Measurements from ENCODE around the gene GOLM1.
"Not testable (repeated sequence)": the region's sequence is repeated elsewhere in the genome, so short reads cannot be mapped to it uniquely, and the experiment has no call there.

DNA sequence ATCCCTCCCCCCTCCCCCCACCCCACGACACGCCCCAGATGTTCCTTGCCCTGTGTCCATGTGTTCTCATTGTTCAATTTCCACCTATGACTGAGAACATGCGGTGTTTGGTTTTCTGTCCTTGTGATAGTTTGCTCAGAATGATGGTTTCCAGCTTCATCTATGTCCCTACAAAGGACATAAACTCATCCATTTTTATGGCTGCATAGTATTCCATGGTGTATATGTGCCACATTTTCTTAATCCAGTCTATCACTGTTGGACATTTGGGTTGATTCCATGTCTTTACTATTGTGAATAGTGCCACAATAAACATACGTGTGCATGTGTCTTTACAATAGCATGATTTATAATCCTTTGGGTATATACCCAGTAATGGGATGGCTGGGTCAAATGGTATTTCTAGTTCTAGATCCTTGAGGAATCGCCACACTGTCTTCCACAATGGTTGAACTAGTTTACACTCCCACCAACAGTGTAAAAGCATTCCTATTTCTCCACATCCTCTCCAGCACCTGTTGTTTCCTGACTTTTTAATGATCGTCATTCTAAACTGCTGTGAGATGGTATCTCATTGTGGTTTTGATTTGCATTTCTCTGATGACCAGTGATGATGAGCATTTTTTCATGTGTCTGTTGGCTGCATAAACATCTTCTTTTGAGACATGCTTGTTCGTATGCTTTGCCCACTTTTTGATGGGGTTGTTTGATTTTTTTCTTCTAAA is 51.2 kb downstream of the GOLM1 start:
- TF ChIP-seq DNMT1 (IDR thresholded peaks at IDR 0.05); TCF7 (IDR thresholded peaks at IDR 0.05; ENCODE audit: borderline replicate concordance); STAT5A (IDR thresholded peaks at IDR 0.05; ENCODE audit: borderline replicate concordance, low read length); EZH2 (IDR thresholded peaks at IDR 0.05; ENCODE audit: borderline replicate concordance, low read depth, low read length); ZNF12 (CRISPR knock-in tag; IDR thresholded peaks at IDR 0.05); TEAD1 (CRISPR knock-in tag; IDR thresholded peaks at IDR 0.05); CAMTA2 (CRISPR knock-in tag; conservative IDR thresholded peaks at IDR 0.05); JUNB (CRISPR knock-in tag; conservative IDR thresholded peaks at IDR 0.05): not testable (repeated sequence)
- TF ChIP-seq, protein P1, sequence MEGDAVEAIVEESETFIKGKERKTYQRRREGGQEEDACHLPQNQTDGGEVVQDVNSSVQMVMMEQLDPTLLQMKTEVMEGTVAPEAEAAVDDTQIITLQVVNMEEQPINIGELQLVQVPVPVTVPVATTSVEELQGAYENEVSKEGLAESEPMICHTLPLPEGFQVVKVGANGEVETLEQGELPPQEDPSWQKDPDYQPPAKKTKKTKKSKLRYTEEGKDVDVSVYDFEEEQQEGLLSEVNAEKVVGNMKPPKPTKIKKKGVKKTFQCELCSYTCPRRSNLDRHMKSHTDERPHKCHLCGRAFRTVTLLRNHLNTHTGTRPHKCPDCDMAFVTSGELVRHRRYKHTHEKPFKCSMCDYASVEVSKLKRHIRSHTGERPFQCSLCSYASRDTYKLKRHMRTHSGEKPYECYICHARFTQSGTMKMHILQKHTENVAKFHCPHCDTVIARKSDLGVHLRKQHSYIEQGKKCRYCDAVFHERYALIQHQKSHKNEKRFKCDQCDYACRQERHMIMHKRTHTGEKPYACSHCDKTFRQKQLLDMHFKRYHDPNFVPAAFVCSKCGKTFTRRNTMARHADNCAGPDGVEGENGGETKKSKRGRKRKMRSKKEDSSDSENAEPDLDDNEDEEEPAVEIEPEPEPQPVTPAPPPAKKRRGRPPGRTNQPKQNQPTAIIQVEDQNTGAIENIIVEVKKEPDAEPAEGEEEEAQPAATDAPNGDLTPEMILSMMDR (IDR thresholded peaks at IDR 0.05 in 2 of 3, conservative IDR thresholded peaks at IDR 0.05 in 1 of 3; ENCODE audit: insufficient read depth in 2 of 3, low read depth in 1 of 3, low read length in 3 of 3), result not testable (repeated sequence)
- TF ChIP-seq, protein P2, sequence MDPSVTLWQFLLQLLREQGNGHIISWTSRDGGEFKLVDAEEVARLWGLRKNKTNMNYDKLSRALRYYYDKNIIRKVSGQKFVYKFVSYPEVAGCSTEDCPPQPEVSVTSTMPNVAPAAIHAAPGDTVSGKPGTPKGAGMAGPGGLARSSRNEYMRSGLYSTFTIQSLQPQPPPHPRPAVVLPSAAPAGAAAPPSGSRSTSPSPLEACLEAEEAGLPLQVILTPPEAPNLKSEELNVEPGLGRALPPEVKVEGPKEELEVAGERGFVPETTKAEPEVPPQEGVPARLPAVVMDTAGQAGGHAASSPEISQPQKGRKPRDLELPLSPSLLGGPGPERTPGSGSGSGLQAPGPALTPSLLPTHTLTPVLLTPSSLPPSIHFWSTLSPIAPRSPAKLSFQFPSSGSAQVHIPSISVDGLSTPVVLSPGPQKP (CRISPR knock-in tag; IDR thresholded peaks at IDR 0.05), result not testable (repeated sequence)
- TF ChIP-seq, protein P3, sequence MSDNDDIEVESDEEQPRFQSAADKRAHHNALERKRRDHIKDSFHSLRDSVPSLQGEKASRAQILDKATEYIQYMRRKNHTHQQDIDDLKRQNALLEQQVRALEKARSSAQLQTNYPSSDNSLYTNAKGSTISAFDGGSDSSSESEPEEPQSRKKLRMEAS (CRISPR knock-in tag; IDR thresholded peaks at IDR 0.05), result not testable (repeated sequence)
- TF ChIP-seq, protein P4, sequence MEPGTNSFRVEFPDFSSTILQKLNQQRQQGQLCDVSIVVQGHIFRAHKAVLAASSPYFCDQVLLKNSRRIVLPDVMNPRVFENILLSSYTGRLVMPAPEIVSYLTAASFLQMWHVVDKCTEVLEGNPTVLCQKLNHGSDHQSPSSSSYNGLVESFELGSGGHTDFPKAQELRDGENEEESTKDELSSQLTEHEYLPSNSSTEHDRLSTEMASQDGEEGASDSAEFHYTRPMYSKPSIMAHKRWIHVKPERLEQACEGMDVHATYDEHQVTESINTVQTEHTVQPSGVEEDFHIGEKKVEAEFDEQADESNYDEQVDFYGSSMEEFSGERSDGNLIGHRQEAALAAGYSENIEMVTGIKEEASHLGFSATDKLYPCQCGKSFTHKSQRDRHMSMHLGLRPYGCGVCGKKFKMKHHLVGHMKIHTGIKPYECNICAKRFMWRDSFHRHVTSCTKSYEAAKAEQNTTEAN (CRISPR knock-in tag; IDR thresholded peaks at IDR 0.05), result not testable (repeated sequence)
- TF ChIP-seq, protein P5, sequence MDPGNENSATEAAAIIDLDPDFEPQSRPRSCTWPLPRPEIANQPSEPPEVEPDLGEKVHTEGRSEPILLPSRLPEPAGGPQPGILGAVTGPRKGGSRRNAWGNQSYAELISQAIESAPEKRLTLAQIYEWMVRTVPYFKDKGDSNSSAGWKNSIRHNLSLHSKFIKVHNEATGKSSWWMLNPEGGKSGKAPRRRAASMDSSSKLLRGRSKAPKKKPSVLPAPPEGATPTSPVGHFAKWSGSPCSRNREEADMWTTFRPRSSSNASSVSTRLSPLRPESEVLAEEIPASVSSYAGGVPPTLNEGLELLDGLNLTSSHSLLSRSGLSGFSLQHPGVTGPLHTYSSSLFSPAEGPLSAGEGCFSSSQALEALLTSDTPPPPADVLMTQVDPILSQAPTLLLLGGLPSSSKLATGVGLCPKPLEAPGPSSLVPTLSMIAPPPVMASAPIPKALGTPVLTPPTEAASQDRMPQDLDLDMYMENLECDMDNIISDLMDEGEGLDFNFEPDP (CRISPR knock-in tag; IDR thresholded peaks at IDR 0.05), result not testable (repeated sequence)

All from K562 (cell line).